GM20000 (cell line): Measurements from ENCODE around the gene CRPPA.
"Not testable (repeated sequence)": the region's sequence is repeated elsewhere in the genome, so short reads cannot be mapped to it uniquely, and the experiment has no call there.

Experiments
- DNase-seq: peaks from one replicate; pipeline ENCODE4 v3.0.0; 2012; ENCODE audit warnings: low spot score
- CTCF ChIP-seq: IDR thresholded peaks from 2 replicates; pipeline ENCODE4 v1.5.1; 2012; ENCODE audit warnings: mild to moderate bottlenecking, control low read depth; ENCODE audit errors: extremely low read depth, missing control alignments

CRPPA gene

GRCh38 chr7:16455591-16455990 is 34.3 kb upstream of the CRPPA start:
- no peak for DNase-seq
- TF ChIP-seq CTCF: no peak

- DNase-seq: no peak
- no peak for TF ChIP-seq CTCF
Measured at GRCh38 chr7:16450366-16450765, 29.0 kb upstream of the CRPPA start.

GRCh38 chr7:16447876-16448275 is 26.5 kb upstream of the CRPPA start:
- no peak for TF ChIP-seq CTCF
- DNase-seq: no peak

GRCh38 chr7:16446508-16446907 is 25.2 kb upstream of the CRPPA start:
- TF ChIP-seq CTCF: no peak
- DNase-seq: no peak

- DNase-seq: not testable (repeated sequence)
Measured at GRCh38 chr7:16443871-16444270, 22.5 kb upstream of the CRPPA start.

- DNase-seq: no peak
- TF ChIP-seq CTCF: no peak
Measured at GRCh38 chr7:16438988-16439387, 17.6 kb upstream of the CRPPA start.

- DNase-seq: no peak
- no peak for TF ChIP-seq CTCF
Measured at GRCh38 chr7:16436306-16436705, 15.0 kb upstream of the CRPPA start.

- DNase-seq: no peak
Measured at GRCh38 chr7:16433568-16434122, 12.3 kb upstream of the CRPPA start.

More at GRCh38 chr7:16433568-16434122, 12.3 kb upstream of the CRPPA start:
- no peak for TF ChIP-seq CTCF
